ENCODE data around the gene FLOT1.

Gene FLOT1

GRCh38 chr6:30682143-30683117, 60.1 kb downstream of the FLOT1 start:
- DNase-seq (ENCODE audit: low spot score) = peak; percentile 84
- in situ Hi-C loops (cut with MboI; ENCODE audit: low sequenced_read_pairs, unreplicated experiment) = no loop called here
- TF ChIP-seq, protein P1, sequence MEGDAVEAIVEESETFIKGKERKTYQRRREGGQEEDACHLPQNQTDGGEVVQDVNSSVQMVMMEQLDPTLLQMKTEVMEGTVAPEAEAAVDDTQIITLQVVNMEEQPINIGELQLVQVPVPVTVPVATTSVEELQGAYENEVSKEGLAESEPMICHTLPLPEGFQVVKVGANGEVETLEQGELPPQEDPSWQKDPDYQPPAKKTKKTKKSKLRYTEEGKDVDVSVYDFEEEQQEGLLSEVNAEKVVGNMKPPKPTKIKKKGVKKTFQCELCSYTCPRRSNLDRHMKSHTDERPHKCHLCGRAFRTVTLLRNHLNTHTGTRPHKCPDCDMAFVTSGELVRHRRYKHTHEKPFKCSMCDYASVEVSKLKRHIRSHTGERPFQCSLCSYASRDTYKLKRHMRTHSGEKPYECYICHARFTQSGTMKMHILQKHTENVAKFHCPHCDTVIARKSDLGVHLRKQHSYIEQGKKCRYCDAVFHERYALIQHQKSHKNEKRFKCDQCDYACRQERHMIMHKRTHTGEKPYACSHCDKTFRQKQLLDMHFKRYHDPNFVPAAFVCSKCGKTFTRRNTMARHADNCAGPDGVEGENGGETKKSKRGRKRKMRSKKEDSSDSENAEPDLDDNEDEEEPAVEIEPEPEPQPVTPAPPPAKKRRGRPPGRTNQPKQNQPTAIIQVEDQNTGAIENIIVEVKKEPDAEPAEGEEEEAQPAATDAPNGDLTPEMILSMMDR (IDR thresholded peaks at IDR 0.05; ENCODE audit: borderline replicate concordance, control extremely low read depth, extremely low read depth, insufficient read depth, missing control alignments) = no peak

- no peak for DNase-seq (ENCODE audit: low spot score)
- TF ChIP-seq, protein P1 (IDR thresholded peaks at IDR 0.05; ENCODE audit: borderline replicate concordance, control extremely low read depth, extremely low read depth, insufficient read depth, missing control alignments) = no peak
- in situ Hi-C loops (cut with MboI; ENCODE audit: low sequenced_read_pairs, unreplicated experiment) = no loop called here
Measured at GRCh38 chr6:30681766-30682142, 60.7 kb downstream of the FLOT1 start.

GRCh38 chr6:30679765-30680535, 62.5 kb downstream of the FLOT1 start:
- in situ Hi-C loops (cut with MboI; ENCODE audit: low sequenced_read_pairs, unreplicated experiment) = no loop called here
- TF ChIP-seq, protein P1 (IDR thresholded peaks at IDR 0.05; ENCODE audit: borderline replicate concordance, control extremely low read depth, extremely low read depth, insufficient read depth, missing control alignments) = no peak
- DNase-seq (ENCODE audit: low spot score) = no peak

GRCh38 chr6:30678964-30679726, 63.3 kb downstream of the FLOT1 start:
- TF ChIP-seq, protein P1 (IDR thresholded peaks at IDR 0.05; ENCODE audit: borderline replicate concordance, control extremely low read depth, extremely low read depth, insufficient read depth, missing control alignments) = peak; percentile 98
- DNase-seq (ENCODE audit: low spot score) = peak; percentile 88
- in situ Hi-C loops (cut with MboI; ENCODE audit: low sequenced_read_pairs, unreplicated experiment) = no loop called here
